GM21528 (cell line): ENCODE measurements around the gene USP25.

ENCODE experiments used
- ATAC-seq: cut with Tn5 transposase; IDR thresholded peaks from one replicate; pipeline ENCODE4 v1.9.1; 2021; ENCODE audit warnings: mild to moderate bottlenecking, moderate library complexity; ENCODE audit not compliant: unreplicated experiment, low FRiP score

The USP25 gene

GRCh38 chr21:15849927-15850326 is 120.1 kb downstream of the USP25 start:
- ATAC-seq = no peak

- ATAC-seq = no peak
Measured at GRCh38 chr21:15850645-15851044, 120.9 kb downstream of the USP25 start.

GRCh38 chr21:15852146-15852545 is 122.4 kb downstream of the USP25 start:
- no peak for ATAC-seq

GRCh38 chr21:15853126-15853525 is 123.3 kb downstream of the USP25 start:
- no peak for ATAC-seq

GRCh38 chr21:15856813-15857212 is 127.0 kb downstream of the USP25 start:
- no peak for ATAC-seq

GRCh38 chr21:15857740-15858139 is 128.0 kb downstream of the USP25 start:
- ATAC-seq = no peak

GRCh38 chr21:15860541-15860940 is 130.8 kb downstream of the USP25 start:
- no peak for ATAC-seq

- ATAC-seq = no peak
Measured at GRCh38 chr21:15868940-15869339, 139.2 kb downstream of the USP25 start.

- ATAC-seq = no peak
Measured at GRCh38 chr21:15870819-15871218, 141.0 kb downstream of the USP25 start.

GRCh38 chr21:15872236-15872635 is 142.5 kb downstream of the USP25 start:
- no peak for ATAC-seq

- ATAC-seq = no peak
Measured at GRCh38 chr21:15874615-15875014, 144.8 kb downstream of the USP25 start.

- no peak for ATAC-seq
Measured at GRCh38 chr21:15875286-15875685, 145.5 kb downstream of the USP25 start.

- ATAC-seq = no peak
Measured at GRCh38 chr21:15893902-15894301, 164.1 kb downstream of the USP25 start.

- ATAC-seq = no peak
Measured at GRCh38 chr21:15894596-15894995, 164.8 kb downstream of the USP25 start.

GRCh38 chr21:15895142-15896106 is 165.6 kb downstream of the USP25 start:
- ATAC-seq = no peak

GRCh38 chr21:15896501-15896900 is 166.7 kb downstream of the USP25 start:
- no peak for ATAC-seq

- no peak for ATAC-seq
Measured at GRCh38 chr21:15904389-15904788, 174.6 kb downstream of the USP25 start.

- no peak for ATAC-seq
Measured at GRCh38 chr21:15908187-15908586, 178.4 kb downstream of the USP25 start.

- no peak for ATAC-seq
Measured at GRCh38 chr21:15928196-15928595, 198.4 kb downstream of the USP25 start.

GRCh38 chr21:15928686-15929425 is 199.1 kb downstream of the USP25 start:
- no peak for ATAC-seq

GRCh38 chr21:15929536-15929935 is 199.8 kb downstream of the USP25 start:
- ATAC-seq = no peak
